Activated naive CD4-positive, alpha-beta T cell treated with anti-CD3 and anti-CD28 coated beads, Interleukin-2, amount 10 ng/mL, durations not matched to agents 7 days and 5 days (primary cell): ENCODE results near the gene PCNX4.
"Not testable (repeated sequence)": the region's sequence is repeated elsewhere in the genome, so short reads cannot be mapped to it uniquely, and the experiment has no call there.

Experiments
- CTCF ChIA-PET: fragments of 350-600 bp; sonication (Branson Sonifier 250); formaldehyde crosslinking; loops from one replicate; lab custom pipeline; 2021; ENCODE audit warnings: antibody characterized with exemption; lab: Charles Lee
- DNase-seq: peaks from one replicate; pipeline ENCODE4 v3.0.0-alpha.2; 2020
- H3K27ac Mint-ChIP-seq: one replicate; pipeline ENCODE4 v1.8.0; 2021; ENCODE audit warnings: mild to moderate bottlenecking, moderate library complexity, mixed read lengths
- H3K27me3 Mint-ChIP-seq: one replicate; pipeline ENCODE4 v1.8.0; 2021; ENCODE audit warnings: mild to moderate bottlenecking, mixed read lengths
- H3K36me3 Mint-ChIP-seq: one replicate; pipeline ENCODE4 v1.8.0; 2021; ENCODE audit warnings: mixed read lengths
- H3K4me1 Mint-ChIP-seq: one replicate; pipeline ENCODE4 v1.8.0; 2021; ENCODE audit warnings: mixed read lengths
- H3K4me3 Mint-ChIP-seq: one replicate; pipeline ENCODE4 v1.8.0; 2021; ENCODE audit warnings: mild to moderate bottlenecking, moderate library complexity, mixed read lengths
- H3K9me3 Mint-ChIP-seq: one replicate; pipeline ENCODE4 v1.8.0; 2021; ENCODE audit warnings: mixed read lengths

PCNX4 gene

GRCh38 chr14:60092526-60092920 lies 800 bp downstream of the PCNX4 start:
- DNase-seq = peak; percentile 36
- Mint-ChIP-seq H3K27me3 (no peaks in the 10 kb centered on the region), H3K9me3 (no peaks in the 10 kb centered on the region), H3K27ac (peak overlapping the region; percentile 96), H3K4me3 (peak overlapping the region; percentile 97), H3K36me3 (peaks cover 14% of the 10 kb centered on the region), H3K4me1 (peaks cover 46% of the 10 kb centered on the region)
- CTCF ChIA-PET = interaction anchor here (0.8 to 2.5 kb wide), 3 partner anchors 8 to 129 kb away, joined by 3 to 8 read pairs (median 3); no protein-coding TSS in a partner anchor

- no peaks in the 10 kb centered on the region for H3K27me3 Mint-ChIP-seq
- no peak for DNase-seq
- CTCF ChIA-PET = interaction anchor here (2.5 kb wide), 1 partner anchor 91 kb away, joined by 8 read pairs; no protein-coding TSS in a partner anchor
- H3K27ac Mint-ChIP-seq = peak overlapping the region; percentile 96
- peak overlapping the region; percentile 97 for H3K4me3 Mint-ChIP-seq
- H3K9me3 Mint-ChIP-seq = no peaks in the 10 kb centered on the region
- peaks cover 48% of the 10 kb centered on the region for H3K4me1 Mint-ChIP-seq
- H3K36me3 Mint-ChIP-seq = peaks cover 19% of the 10 kb centered on the region
These were observed 1.4 kb downstream of the PCNX4 start for GRCh38 chr14:60093080-60093479.

GRCh38 chr14:60093606-60094005 lies 1.9 kb downstream of the PCNX4 start:
- Mint-ChIP-seq H3K27ac (peak overlapping the region; percentile 96), H3K4me1 (peaks cover 50% of the 10 kb centered on the region)

GRCh38 chr14:60094306-60094897 lies 2.7 kb downstream of the PCNX4 start:
- peak; percentile 29 for DNase-seq
- H3K27me3 Mint-ChIP-seq = no peaks in the 10 kb centered on the region
- peaks cover 48% of the 10 kb centered on the region for H3K4me1 Mint-ChIP-seq
- peaks cover 24% of the 10 kb centered on the region for H3K36me3 Mint-ChIP-seq
- H3K9me3 Mint-ChIP-seq = no peaks in the 10 kb centered on the region
- peak overlapping the region; percentile 8 for H3K27ac Mint-ChIP-seq
- CTCF ChIA-PET = no interaction called here
- H3K4me3 Mint-ChIP-seq = peak overlapping the region; percentile 97

More at GRCh38 chr14:60093606-60094005, 1.9 kb downstream of the PCNX4 start:
- Mint-ChIP-seq H3K9me3 (no peaks in the 10 kb centered on the region), H3K36me3 (peaks cover 24% of the 10 kb centered on the region), H3K4me3 (peak overlapping the region; percentile 97), H3K27me3 (no peaks in the 10 kb centered on the region)
- CTCF ChIA-PET = no interaction called here
- DNase-seq = no peak

GRCh38 chr14:60095231-60095630 lies 3.5 kb downstream of the PCNX4 start:
- CTCF ChIA-PET = no interaction called here
- DNase-seq = no peak
- no peaks in the 10 kb centered on the region for H3K27me3 Mint-ChIP-seq
- no peaks in the 10 kb centered on the region for H3K9me3 Mint-ChIP-seq
- H3K36me3 Mint-ChIP-seq = peaks cover 27% of the 10 kb centered on the region
- H3K4me3 Mint-ChIP-seq = no peak overlapping the region
- peaks cover 52% of the 10 kb centered on the region for H3K4me1 Mint-ChIP-seq
- H3K27ac Mint-ChIP-seq = no peak overlapping the region

GRCh38 chr14:60095781-60096450 lies 4.2 kb downstream of the PCNX4 start:
- Mint-ChIP-seq H3K4me3 (no peak overlapping the region), H3K27ac (no peak overlapping the region), H3K4me1 (peaks cover 52% of the 10 kb centered on the region), H3K27me3 (no peaks in the 10 kb centered on the region), H3K36me3 (peaks cover 29% of the 10 kb centered on the region), H3K9me3 (no peaks in the 10 kb centered on the region)
- CTCF ChIA-PET = no interaction called here
- DNase-seq = no peak

GRCh38 chr14:60097974-60098373 lies 6.3 kb downstream of the PCNX4 start:
- H3K4me3 Mint-ChIP-seq = no peak overlapping the region
- no peak for DNase-seq

GRCh38 chr14:60099855-60100254 lies 8.1 kb downstream of the PCNX4 start:
- peaks cover 31% of the 10 kb centered on the region for H3K36me3 Mint-ChIP-seq

More at GRCh38 chr14:60097974-60098373, 6.3 kb downstream of the PCNX4 start:
- Mint-ChIP-seq H3K4me1 (peaks cover 45% of the 10 kb centered on the region), H3K27ac (no peak overlapping the region), H3K9me3 (no peaks in the 10 kb centered on the region), H3K36me3 (peaks cover 33% of the 10 kb centered on the region), H3K27me3 (no peaks in the 10 kb centered on the region)
- CTCF ChIA-PET = no interaction called here

GRCh38 chr14:60101786-60102185 lies 10.1 kb downstream of the PCNX4 start:
- H3K27me3 Mint-ChIP-seq = no peaks in the 10 kb centered on the region
- no peak overlapping the region for H3K27ac Mint-ChIP-seq
- no peak for DNase-seq
- H3K9me3 Mint-ChIP-seq = no peaks in the 10 kb centered on the region
- H3K36me3 Mint-ChIP-seq = peaks cover 28% of the 10 kb centered on the region
- CTCF ChIA-PET = no interaction called here
- no peak overlapping the region for H3K4me3 Mint-ChIP-seq
- H3K4me1 Mint-ChIP-seq = peaks cover 16% of the 10 kb centered on the region

More at GRCh38 chr14:60099855-60100254, 8.1 kb downstream of the PCNX4 start:
- not testable (repeated sequence) for H3K27ac Mint-ChIP-seq, H3K4me3 Mint-ChIP-seq, DNase-seq, H3K9me3 Mint-ChIP-seq, H3K27me3 Mint-ChIP-seq
- CTCF ChIA-PET = interaction anchor here (1.3 kb wide), 1 partner anchor 8 kb away, joined by 3 read pairs; the partner anchor contains the start of gene PCNX4
- H3K4me1 Mint-ChIP-seq = peaks cover 26% of the 10 kb centered on the region

- peaks cover 16% of the 10 kb centered on the region for H3K4me1 Mint-ChIP-seq
- no peak for DNase-seq
- peaks cover 25% of the 10 kb centered on the region for H3K36me3 Mint-ChIP-seq
- no peaks in the 10 kb centered on the region for H3K9me3 Mint-ChIP-seq
- no peaks in the 10 kb centered on the region for H3K27me3 Mint-ChIP-seq
- no peak overlapping the region for H3K4me3 Mint-ChIP-seq
- CTCF ChIA-PET = no interaction called here
- no peak overlapping the region for H3K27ac Mint-ChIP-seq
These were observed 10.7 kb downstream of the PCNX4 start for GRCh38 chr14:60102389-60102788.

- Mint-ChIP-seq H3K36me3 (peaks cover 26% of the 10 kb centered on the region), H3K4me1 (peaks cover 9% of the 10 kb centered on the region), H3K4me3 (no peak overlapping the region), H3K9me3 (no peaks in the 10 kb centered on the region), H3K27me3 (no peaks in the 10 kb centered on the region), H3K27ac (no peak overlapping the region)
- CTCF ChIA-PET = no interaction called here
- no peak for DNase-seq
These were observed 14.6 kb downstream of the PCNX4 start for GRCh38 chr14:60106339-60106738.

GRCh38 chr14:60107477-60107876 lies 15.8 kb downstream of the PCNX4 start:
- H3K27me3 Mint-ChIP-seq = no peaks in the 10 kb centered on the region
- CTCF ChIA-PET = no interaction called here
- no peak overlapping the region for H3K27ac Mint-ChIP-seq
- no peaks in the 10 kb centered on the region for H3K9me3 Mint-ChIP-seq
- peaks cover 25% of the 10 kb centered on the region for H3K36me3 Mint-ChIP-seq
- DNase-seq = no peak
- no peak overlapping the region for H3K4me3 Mint-ChIP-seq
- peaks cover 9% of the 10 kb centered on the region for H3K4me1 Mint-ChIP-seq

- no peak overlapping the region for H3K27ac Mint-ChIP-seq
- peaks cover 33% of the 10 kb centered on the region for H3K36me3 Mint-ChIP-seq
- CTCF ChIA-PET = no interaction called here
- H3K9me3 Mint-ChIP-seq = no peaks in the 10 kb centered on the region
- peaks cover 9% of the 10 kb centered on the region for H3K4me1 Mint-ChIP-seq
- H3K4me3 Mint-ChIP-seq = no peak overlapping the region
- H3K27me3 Mint-ChIP-seq = no peaks in the 10 kb centered on the region
- DNase-seq = no peak
These were observed 20.0 kb downstream of the PCNX4 start for GRCh38 chr14:60111732-60112131.

GRCh38 chr14:60114881-60115280 lies 23.2 kb downstream of the PCNX4 start:
- Mint-ChIP-seq H3K27ac (no peak overlapping the region), H3K27me3 (no peaks in the 10 kb centered on the region), H3K4me3 (no peak overlapping the region), H3K9me3 (no peaks in the 10 kb centered on the region), H3K36me3 (peaks cover 33% of the 10 kb centered on the region), H3K4me1 (peaks cover 5% of the 10 kb centered on the region)
- CTCF ChIA-PET = no interaction called here
- no peak for DNase-seq

- peaks cover 32% of the 10 kb centered on the region for H3K36me3 Mint-ChIP-seq
- CTCF ChIA-PET = interaction anchor here (0.6 kb wide), 1 partner anchor 112 kb away, joined by 3 read pairs; no protein-coding TSS in a partner anchor
- H3K27me3 Mint-ChIP-seq = no peaks in the 10 kb centered on the region
- H3K4me3 Mint-ChIP-seq = no peak overlapping the region
- H3K27ac Mint-ChIP-seq = no peak overlapping the region
- H3K4me1 Mint-ChIP-seq = no peaks in the 10 kb centered on the region
- no peaks in the 10 kb centered on the region for H3K9me3 Mint-ChIP-seq
- DNase-seq = no peak
These were observed 24.5 kb downstream of the PCNX4 start for GRCh38 chr14:60116181-60116580.
